ENCODE measurements around the gene NIPSNAP2. TPM values are rescaled to one million over a fixed set of nuclear protein-coding genes. Genes with fewer than 3 reads are reported as not detected.

NIPSNAP2 gene
- total RNA-seq, 1 donor from 2014 or later, result 33.3 TPM

Other genes with a start within 250 kb of the NIPSNAP2 start
- not detected for gene SEPTIN14, start 101.8 kb upstream of the NIPSNAP2 start, total RNA-seq
- gene ZNF713, start 77.1 kb upstream of the NIPSNAP2 start, total RNA-seq, result 4.5 TPM
- gene MRPS17, start 12.7 kb upstream of the NIPSNAP2 start, total RNA-seq, result 0.43 TPM
- not detected for gene PSPH, start 86.9 kb downstream of the NIPSNAP2 start, total RNA-seq
- gene CCT6A, start 87.2 kb downstream of the NIPSNAP2 start, total RNA-seq, result 86.2 TPM
- gene SUMF2, start 99.7 kb downstream of the NIPSNAP2 start, total RNA-seq, result 74.6 TPM
- 1.1 TPM for gene PHKG1, start 128.4 kb downstream of the NIPSNAP2 start, total RNA-seq
- 323 TPM for gene CHCHD2, start 141.9 kb downstream of the NIPSNAP2 start, total RNA-seq
- not detected for gene NUPR2, start 151.8 kb downstream of the NIPSNAP2 start, total RNA-seq